ENCODE measurements around the gene PTTG1IP. TPM values are rescaled to one million over a fixed set of nuclear protein-coding genes. Genes with fewer than 3 reads are reported as not detected.
"Not testable (repeated sequence)": the region's sequence is repeated elsewhere in the genome, so short reads cannot be mapped to it uniquely, and the experiment has no call there.

The PTTG1IP gene
- total RNA-seq, 1 donor from 2014 or later: 143 TPM

DNA sequence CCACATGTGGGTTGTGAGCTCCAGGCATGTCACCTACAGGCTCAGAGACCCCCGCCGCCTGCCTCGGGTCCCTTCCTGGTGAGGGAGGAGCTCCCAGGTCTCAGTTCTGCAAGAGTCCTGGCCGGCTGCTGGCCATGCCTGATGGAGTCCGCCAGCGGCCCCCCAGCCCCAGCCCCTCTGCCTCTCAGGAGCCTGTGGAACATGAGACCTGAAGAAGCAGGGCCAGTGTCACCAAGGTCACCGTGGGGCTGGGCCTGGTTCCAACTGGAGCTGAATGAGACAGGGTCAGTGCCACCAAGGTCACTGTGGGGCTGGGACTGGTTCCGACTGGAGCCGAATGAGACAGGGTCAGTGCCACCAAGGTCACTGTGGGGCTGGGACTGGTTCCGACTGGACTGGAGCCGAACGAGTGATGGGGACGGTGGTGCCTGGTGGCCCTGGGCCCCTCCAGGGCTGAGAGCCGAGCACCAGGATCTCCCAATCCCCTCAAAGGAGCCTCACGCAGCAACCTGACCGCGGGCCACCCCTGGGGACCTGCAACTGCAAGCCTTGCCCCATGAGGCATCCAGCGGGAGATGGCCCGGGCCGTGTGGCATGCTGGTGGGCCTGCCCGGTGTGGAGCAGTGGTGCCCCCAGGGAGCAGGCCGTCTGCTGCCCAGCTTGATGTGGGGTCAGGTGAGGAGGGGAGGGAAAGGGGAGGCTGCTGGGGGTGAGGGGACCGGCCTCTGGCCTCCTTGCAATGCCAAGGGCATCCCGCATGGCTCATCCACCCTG is 14.5 kb upstream of the PTTG1IP start:
- ATAC-seq (peak; percentile 17), DNase-seq (peak; percentile 31)
- intact Hi-C loops (cut with micrococcal nuclease): no loop called here

DNA sequence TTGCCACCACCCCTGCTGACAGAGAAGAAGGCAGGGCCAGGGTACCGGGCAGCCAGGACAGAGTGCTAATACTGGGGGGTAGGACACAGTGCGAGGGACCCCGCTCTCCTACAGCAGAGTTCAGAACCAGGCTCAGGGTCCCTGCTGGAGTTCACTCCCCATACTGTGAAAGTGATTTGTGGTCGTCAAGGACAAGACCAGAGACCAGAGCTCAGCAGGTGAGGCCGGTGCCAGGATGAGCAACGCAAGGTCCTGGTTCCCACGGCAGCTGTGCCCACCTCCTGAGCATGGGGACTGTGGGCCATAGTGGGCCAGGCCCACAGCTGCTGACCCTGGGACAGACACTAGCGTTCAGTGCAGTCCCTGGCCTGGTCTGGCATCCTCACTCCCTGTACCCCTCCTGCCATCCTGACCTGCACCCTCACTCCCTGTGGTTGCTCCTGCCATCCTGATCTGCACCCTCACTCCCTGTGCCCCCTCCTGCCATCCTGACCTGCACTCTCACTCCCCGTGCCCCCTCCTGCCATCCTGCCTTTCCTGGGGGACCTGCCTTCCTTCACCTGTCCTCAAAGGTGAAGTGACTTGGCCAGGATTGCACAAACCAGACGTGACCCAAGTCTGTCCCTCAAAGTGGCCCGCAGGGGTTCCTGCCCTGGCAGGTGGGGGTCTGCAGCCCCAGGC is 13.8 kb upstream of the PTTG1IP start:
- DNase-seq (peak; percentile 14), ATAC-seq (no peak)
- intact Hi-C loops (cut with micrococcal nuclease): no loop called here

GRCh38 chr21:44886113-44887075 is 12.9 kb upstream of the PTTG1IP start:
- intact Hi-C loops (cut with micrococcal nuclease): no loop called here
- DNase-seq: peak; percentile 21
- ATAC-seq: no peak

- DNase-seq: peak; percentile 12
- ATAC-seq: no peak
- intact Hi-C loops (cut with micrococcal nuclease): no loop called here
Measured at GRCh38 chr21:44885615-44886014, 12.1 kb upstream of the PTTG1IP start.

- DNase-seq: peak; percentile 24
Measured at GRCh38 chr21:44884097-44884496, 10.6 kb upstream of the PTTG1IP start.

DNA sequence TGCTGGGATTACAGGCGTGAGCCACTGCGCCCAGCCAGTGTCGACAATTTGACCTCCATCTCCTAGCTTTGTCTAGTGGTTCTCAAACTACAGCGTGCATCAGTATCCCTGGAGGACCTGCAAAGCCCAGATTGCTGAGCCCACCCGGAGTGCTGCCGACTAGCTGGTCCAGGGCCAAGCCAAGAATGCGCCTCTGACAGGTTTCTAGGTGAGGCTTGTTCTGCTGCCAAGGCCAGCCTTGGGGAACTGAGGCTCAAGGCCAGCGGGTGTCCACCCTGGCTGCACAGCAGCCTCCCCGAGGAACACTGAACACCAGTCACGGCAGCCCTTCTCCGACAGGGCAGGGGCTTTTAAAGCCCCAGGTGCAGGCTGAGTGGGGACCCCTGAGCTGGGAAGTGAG is 9.8 kb upstream of the PTTG1IP start:
- ATAC-seq (no peak), DNase-seq (no peak)
- intact Hi-C loops (cut with micrococcal nuclease): no loop called here

More at GRCh38 chr21:44884097-44884496, 10.6 kb upstream of the PTTG1IP start:
- intact Hi-C loops (cut with micrococcal nuclease): no loop called here
- no peak for ATAC-seq

DNA sequence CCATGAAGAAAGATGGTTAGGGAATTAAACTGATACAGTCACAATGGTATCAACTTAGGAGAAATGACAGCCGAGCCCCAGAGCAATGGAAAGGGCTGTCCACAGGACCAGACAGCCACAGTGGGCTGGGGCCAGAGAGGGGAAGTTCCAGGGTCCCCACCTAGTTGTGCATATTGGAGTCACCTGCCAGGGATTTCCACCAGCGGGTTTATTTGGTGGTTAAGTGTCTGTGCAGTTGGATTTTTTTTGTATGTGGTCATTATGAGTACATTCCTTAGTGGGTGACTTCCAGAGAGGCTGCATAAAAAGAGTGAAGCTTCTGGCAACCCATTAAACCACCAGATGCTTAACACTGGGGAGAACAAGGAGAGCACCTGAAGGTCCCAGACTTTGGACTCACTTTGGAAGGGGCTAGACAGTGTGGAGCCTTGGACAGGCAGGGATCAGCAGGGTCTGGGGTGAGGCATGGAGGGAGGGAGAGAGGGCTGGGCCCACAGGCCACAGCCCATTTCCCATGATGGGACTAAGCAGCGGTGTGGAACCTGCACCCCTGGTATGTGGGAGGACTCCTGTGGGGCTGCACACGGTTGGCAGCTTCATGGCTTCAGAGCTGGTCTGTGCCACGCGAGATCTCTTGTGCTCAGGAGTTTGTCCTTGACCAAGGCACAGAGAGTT is 7.8 kb upstream of the PTTG1IP start:
- ATAC-seq (no peak), DNase-seq (peak; percentile 15)
- intact Hi-C loops (cut with micrococcal nuclease): no loop called here

- intact Hi-C loops (cut with micrococcal nuclease): no loop called here
- peak; percentile 46 for ATAC-seq
- no peak for DNase-seq
Measured at GRCh38 chr21:44880405-44881197, 7.1 kb upstream of the PTTG1IP start.

- not testable (repeated sequence) for ATAC-seq
- peak; percentile 16 for DNase-seq
- intact Hi-C loops (cut with micrococcal nuclease): loop anchor here (10.0 kb wide), 1 partner anchor 84 kb away; no protein-coding TSS in a partner anchor
Measured at GRCh38 chr21:44879238-44879637, 5.7 kb upstream of the PTTG1IP start.

- intact Hi-C loops (cut with micrococcal nuclease): loop anchor here (10.0 kb wide), 1 partner anchor 84 kb away; no protein-coding TSS in a partner anchor
- peak; percentile 13 for DNase-seq
- no peak for ATAC-seq
Measured at GRCh38 chr21:44878053-44878982, 4.8 kb upstream of the PTTG1IP start.

DNA sequence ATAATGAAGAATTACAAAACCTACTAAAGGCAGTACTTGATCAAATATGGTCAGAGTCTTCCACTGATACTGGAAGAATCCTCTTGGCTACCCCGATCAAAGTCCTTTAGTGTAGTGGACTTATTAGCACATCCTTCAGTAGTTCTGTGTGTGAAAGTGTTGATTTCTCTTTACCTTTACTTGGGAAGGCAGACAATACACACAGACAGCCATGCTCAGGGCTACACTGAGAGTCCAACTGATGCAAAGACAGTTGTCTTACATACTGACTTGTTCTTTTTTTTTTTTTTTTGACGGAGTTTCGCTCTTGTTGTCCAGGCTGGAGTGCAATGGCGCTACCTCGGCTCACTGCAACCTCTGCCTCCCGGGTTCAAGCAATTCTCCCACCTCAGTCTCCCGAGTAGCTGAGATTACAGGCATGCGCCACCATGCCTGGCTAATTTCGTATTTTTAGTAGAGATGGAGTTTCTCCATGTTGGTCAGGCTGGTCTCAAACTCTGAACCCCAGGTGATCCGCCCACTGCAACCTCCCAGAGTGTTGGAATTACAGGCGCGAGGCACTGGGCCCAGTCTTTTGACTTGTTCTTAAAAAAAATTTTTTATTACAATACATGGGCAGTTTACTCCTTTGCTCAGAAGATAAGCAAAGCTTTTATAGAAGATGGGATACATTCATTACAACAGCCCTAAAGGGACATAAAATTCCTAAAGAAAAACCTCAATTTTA is 3.5 kb upstream of the PTTG1IP start:
- no peak for DNase-seq

GRCh38 chr21:44875316-44875700 is 1.8 kb upstream of the PTTG1IP start:
- intact Hi-C loops (cut with micrococcal nuclease): loop anchor here (10.0 kb wide), 1 partner anchor 81 kb away; no protein-coding TSS in a partner anchor
- ATAC-seq: no peak

More for the DNA sequence above, 3.5 kb upstream of the PTTG1IP start:
- no peak for ATAC-seq
- intact Hi-C loops (cut with micrococcal nuclease): loop anchor here (10.0 kb wide), 1 partner anchor 82 kb away; no protein-coding TSS in a partner anchor

DNA sequence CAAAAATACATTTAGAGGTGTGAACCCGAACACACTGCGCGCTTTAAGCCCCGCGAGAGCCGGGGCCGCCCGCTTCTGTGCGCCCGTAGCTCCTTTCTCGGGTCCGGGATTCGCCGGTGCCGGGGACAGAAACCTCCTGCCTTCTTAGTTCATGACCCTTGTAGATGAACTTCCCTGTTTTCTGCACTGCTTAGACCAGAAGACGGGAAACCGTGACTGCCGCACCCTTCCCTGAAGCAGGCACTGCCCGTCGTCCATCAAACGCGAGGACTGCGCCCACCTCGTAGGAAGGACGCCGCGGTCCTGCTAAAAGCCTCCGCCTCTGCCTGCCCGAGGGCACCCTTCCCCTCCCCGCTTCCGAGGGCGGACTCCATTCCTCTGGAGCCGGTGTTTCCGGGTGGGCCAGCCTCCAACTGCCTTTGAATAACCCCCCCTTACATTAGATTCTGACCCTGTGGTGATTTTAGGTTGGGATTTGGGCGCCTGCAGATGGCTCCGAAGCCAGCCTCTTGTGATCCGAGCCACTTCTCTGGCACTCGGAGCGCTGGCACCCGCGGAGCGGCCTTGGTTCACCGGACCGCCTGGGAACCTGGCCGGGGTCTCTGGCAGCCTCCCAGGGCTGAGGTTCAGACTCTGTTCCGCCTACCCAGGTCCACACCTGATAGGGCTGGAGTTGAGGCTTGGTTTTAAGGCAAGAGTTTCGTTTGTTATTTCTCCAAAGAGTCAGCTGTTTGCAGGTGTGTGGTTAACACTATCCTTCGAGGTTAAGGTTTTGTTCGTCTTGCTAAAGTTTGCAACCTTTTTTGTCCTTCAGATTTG is 1.2 kb upstream of the PTTG1IP start:
- peak; percentile 81 for DNase-seq
- ATAC-seq: peak; percentile 30
- intact Hi-C loops (cut with micrococcal nuclease): loop anchor here (10.0 kb wide), 1 partner anchor 80 kb away; no protein-coding TSS in a partner anchor

More at GRCh38 chr21:44875316-44875700, 1.8 kb upstream of the PTTG1IP start:
- DNase-seq: peak; percentile 6

- intact Hi-C loops (cut with micrococcal nuclease): loop anchor here (10.0 kb wide), 1 partner anchor 79 kb away; no protein-coding TSS in a partner anchor
- ATAC-seq (no peak), DNase-seq (no peak)
Measured at GRCh38 chr21:44874240-44874496, 678 bp upstream of the PTTG1IP start.

DNA sequence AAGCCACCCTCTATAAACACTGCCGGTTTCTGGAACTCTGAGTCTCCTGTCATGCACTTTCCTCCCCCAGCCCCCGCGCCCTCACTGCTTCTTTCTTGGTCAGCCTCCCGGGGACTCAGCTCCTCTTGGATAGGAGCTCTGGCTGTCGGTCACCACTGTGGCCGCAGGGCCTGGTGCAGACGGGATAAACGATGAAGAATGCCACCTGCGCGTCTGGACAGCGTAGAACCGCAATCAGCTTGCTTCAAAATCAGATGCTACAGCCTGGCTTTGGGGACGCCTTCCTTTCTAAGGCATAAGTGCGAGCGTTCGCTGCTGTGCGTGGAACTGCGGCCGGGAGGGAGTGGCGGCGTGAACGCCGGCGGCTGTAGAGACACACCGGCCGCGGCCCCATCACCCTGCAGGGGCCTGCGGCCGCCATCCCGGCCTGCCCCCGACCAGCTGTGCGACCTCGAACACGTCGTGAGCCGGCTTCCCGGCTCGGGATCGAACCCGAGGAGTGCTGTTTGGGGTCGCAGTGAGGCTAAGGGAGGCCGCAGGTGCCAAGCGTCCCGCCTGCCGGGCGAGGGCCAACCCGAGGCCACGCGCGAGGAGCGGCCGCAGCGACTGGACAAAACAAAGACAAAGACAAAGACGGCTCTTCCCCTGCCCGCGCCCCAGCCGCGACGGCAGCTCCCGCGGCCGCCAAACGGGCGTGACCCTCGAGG is 688 bp downstream of the PTTG1IP start:
- intact Hi-C loops (cut with micrococcal nuclease): loop anchor here (10.0 kb wide), 1 partner anchor 78 kb away; no protein-coding TSS in a partner anchor
- DNase-seq: peak; percentile 58
- peak; percentile 0 for ATAC-seq
